GM12891 (cell line): ENCODE measurements around the gene KLHL5.

Source experiments
- PAX5 ChIP-seq: IDR thresholded peaks from 2 replicates; pipeline ENCODE4 v1.6.1; 2011; ENCODE audit warnings: low read length, moderate library complexity, mild to moderate bottlenecking; ENCODE audit not compliant: insufficient read depth, severe bottlenecking
- POLR2A ChIP-seq: IDR thresholded peaks from 2 replicates; pipeline ENCODE4 v1.6.1; 2011; ENCODE audit warnings: low read depth, low read length, control low read depth
- SPI1 ChIP-seq: IDR thresholded peaks from 2 replicates; pipeline ENCODE4 v1.6.1; 2011; ENCODE audit warnings: low read depth, low read length, control low read depth

GRCh38 chr4:39125600-39125985 is 63.6 kb downstream of the KLHL5 start:
- TF ChIP-seq POLR2A (no peak), PAX5 (no peak), SPI1 (no peak)
